Sigmoid colon (tissue), 7 donors: Measurements from ENCODE around the gene SLC9A9. TPM values are rescaled to one million over a fixed set of nuclear protein-coding genes. Genes with fewer than 3 reads are reported as not detected.
A peak's percentile ranks its signal among the peaks of the same experiment; 100 is the strongest.

Source experiments
- DNase-seq: peaks from one replicate; pipeline ENCODE4 v3.0.0-alpha.2; 2019
- H3K27ac ChIP-seq, 4 donors: fragments of 200-600 bp; sonication (generic); one replicate each; pipeline ENCODE4 v1.5.1; 2016 to 2019; ENCODE audit warnings: mild to moderate bottlenecking in 1 of 4
- H3K27me3 ChIP-seq, 3 donors: fragments of 200-600 bp; sonication (generic); one replicate each; pipeline ENCODE4 v1.5.1; 2019; ENCODE audit warnings: mild to moderate bottlenecking in 1 of 3
- H3K36me3 ChIP-seq, 4 donors: fragments of 200-600 bp; sonication (generic); one replicate each; pipeline ENCODE4 v1.5.1; 2016 to 2019
- H3K4me1 ChIP-seq, 4 donors: fragments of 200-600 bp; sonication (generic); one replicate each; pipeline ENCODE4 v1.5.1; 2017 to 2019
- H3K4me3 ChIP-seq, 4 donors: fragments of 200-600 bp; sonication (generic); one replicate each; pipeline ENCODE4 v1.5.1; 2017 to 2019; ENCODE audit warnings: mild to moderate bottlenecking in 2 of 4, moderate library complexity in 1 of 4
- H3K9me3 ChIP-seq, 4 donors: fragments of 200-600 bp in 3 of 4; sonication (generic) in 3 of 4; one replicate each; pipeline versions ENCODE4 v1.5.1 to v1.6.1; 2013 to 2019
- EP300 ChIP-seq, 4 donors: sonication (generic); formaldehyde crosslinking; IDR thresholded peaks; one replicate each; pipeline ENCODE4 v1.6.1; 2017; ENCODE audit warnings: antibody characterized with exemption in 4 of 4
- POLR2A ChIP-seq, 2 donors: fragments of 450-650 bp; IDR thresholded peaks; one replicate each; pipeline ENCODE4 v1.6.1; 2016; ENCODE audit warnings: antibody characterized with exemption in 2 of 2, mild to moderate bottlenecking in 2 of 2, moderate library complexity in 2 of 2
- POLR2AphosphoS5 ChIP-seq, 4 donors: sonication (generic); formaldehyde crosslinking; IDR thresholded peaks; one replicate each; pipeline ENCODE4 v1.6.1; 2017; ENCODE audit warnings: antibody characterized with exemption in 4 of 4
- WGBS, 2 donors: extraction: QIAGEN DNeasy Blood & Tissue Kit; methylation state at CpG; one replicate each; pipeline ENCODE4 v1.1.7; 2013; 5-methylcytosine and 5-hydroxymethylcytosine counted together
- intact Hi-C: fragments of 100-400 bp; cut with DNase I; formaldehyde crosslinking; loops from one replicate; pipeline ENCODE4 v1.15.1; 2023
- polyA plus RNA-seq, 3 donors: library from polyadenylated mRNA; stranded (reverse); fragments of 200-250 nt; gene quantifications; one replicate each; pipeline ENCODE4 v1.2.3, GENCODE V29; 2013
- total RNA-seq, 4 donors: library from RNA; depleted of rRNA; stranded (reverse); fragments of >200 nt; gene quantifications; one replicate each; pipeline ENCODE4 v1.1.0, GENCODE V29; 2016
- TF ChIP-seq, protein P1 (sequence below), 4 experiments: fragments of 450-650 bp in 3 of 4; fragments of 200-600 bp in 1 of 4; IDR thresholded peaks; one replicate each; pipeline ENCODE4 v1.5.1; 2016 to 2019; ENCODE audit warnings: antibody characterized with exemption in 4 of 4, mild to moderate bottlenecking in 3 of 4, moderate library complexity in 2 of 4
- donor health status: healthy with polysubstance abuse.
- donor health status: Bipolar disorder and iron deficiency.
- donor health status: healthy.

Gene SLC9A9
- total RNA-seq (10 to 100 TPM; 18.9 to 29.9 (median 25.2) TPM), polyA plus RNA-seq (1 to 10 TPM; 2.4 to 7.1 (median 2.5) TPM)

DNA sequence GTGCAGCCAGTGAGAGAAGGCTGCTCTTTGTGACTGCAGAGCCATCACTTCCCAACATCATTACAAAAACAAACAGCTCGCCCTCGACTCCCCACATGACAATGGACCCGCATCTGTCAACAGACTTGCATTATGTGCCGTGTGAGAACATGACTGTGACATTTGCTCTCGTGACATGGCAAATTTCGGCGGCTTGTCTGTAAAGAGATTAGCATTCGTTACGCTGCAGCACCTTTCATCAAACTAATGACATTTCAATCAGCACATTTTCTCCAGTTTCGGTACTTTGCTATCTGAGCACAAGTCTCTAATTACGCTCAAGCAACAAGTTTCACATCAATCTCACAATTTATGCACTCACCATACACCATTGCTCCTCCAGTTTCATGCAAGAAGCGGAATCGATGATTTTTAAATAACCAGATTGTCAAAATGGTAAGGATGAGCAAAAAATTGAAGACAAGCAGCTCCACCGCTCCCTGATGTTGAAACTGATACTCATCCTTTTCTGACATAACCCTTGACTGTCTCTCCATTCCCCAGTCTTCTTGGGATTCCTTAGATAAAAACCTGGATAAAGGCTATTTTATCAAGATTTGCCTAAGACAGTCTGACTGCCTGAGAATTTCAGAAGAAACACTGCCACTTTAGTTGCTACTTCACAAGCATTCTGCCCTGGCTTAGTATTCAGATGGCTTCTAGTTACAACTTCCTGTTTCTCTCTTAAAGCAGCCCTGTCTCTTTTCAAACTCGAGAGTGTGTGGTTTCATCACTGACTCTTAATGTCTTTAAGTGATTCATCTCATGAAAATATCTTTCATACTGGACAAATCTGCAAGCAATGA is at the start of gene SLC9A9:
TSS of gene SLC9A9 (minus strand) at position 682 of the 845 bp plus-strand sequence. CDS start at position 536, 146 bp downstream.
- Histone ChIP-seq H3K9me3 (no peaks in the 10 kb centered on the region), H3K27me3 (no peaks in the 10 kb centered on the region), H3K4me3 (peak within 1 kb of the TSS; percentile 47 to 59 (median 56)), H3K36me3 (no peaks in the 10 kb centered on the region), H3K4me1 (peaks cover 0 to 38% (median 16%) of the 10 kb centered on the region in 4 donors), H3K27ac (peak within 1 kb of the TSS; percentile 48 to 69 (median 64))
- 3 to 10% methylated on average over 15 of the region's 15 CpGs for WGBS, 2 donors
- intact Hi-C loops, result loop anchor here (5.0 kb wide), 1 partner anchor 61 kb away; no protein-coding TSS in a partner anchor
- no peak for DNase-seq
- TF ChIP-seq POLR2AphosphoS5 (IDR thresholded peaks at IDR 0.05) (peak in 2 of 4 donors; percentile 53 to 62), POLR2A (IDR thresholded peaks at IDR 0.05) (no peak)

DNA sequence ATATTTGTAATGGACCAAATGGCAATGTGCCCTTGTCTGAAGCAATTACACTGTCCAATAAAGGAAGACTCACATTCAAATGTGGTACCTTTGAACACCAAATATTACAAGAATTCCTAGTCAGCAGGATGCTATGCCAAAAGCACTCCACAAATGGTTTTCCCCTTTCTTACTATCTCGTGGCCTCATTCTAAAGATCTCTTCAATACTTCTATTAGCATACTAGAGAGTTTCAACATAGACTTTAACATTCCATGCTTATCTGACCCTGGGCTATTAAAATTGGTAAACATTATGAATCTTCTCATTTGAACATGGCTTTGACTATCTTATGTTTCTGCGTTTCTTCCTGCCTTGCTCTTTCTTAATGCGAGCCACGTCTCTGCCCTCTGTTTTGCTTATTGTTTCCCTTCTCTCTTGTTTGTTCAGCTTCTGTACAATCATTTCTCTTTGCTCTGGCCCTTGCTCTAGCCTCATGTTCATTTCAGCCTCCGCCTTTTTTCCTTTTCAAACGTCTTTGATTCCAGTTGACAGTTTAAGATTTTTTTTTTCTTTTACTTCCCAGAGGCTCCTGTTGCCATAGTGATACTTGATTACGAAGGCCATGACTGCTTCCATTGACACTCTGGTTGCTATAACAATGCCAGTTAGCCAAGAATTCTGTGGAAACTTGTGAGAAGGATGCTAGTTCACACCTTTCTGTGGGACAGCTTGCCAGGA is 49.5 kb upstream of the SLC9A9 start:
- TF ChIP-seq POLR2A (IDR thresholded peaks at IDR 0.05), result no peak
- no peak for TF ChIP-seq EP300 (IDR thresholded peaks at IDR 0.05)
- no peak for TF ChIP-seq POLR2AphosphoS5 (IDR thresholded peaks at IDR 0.05)
- TF ChIP-seq, protein P1, sequence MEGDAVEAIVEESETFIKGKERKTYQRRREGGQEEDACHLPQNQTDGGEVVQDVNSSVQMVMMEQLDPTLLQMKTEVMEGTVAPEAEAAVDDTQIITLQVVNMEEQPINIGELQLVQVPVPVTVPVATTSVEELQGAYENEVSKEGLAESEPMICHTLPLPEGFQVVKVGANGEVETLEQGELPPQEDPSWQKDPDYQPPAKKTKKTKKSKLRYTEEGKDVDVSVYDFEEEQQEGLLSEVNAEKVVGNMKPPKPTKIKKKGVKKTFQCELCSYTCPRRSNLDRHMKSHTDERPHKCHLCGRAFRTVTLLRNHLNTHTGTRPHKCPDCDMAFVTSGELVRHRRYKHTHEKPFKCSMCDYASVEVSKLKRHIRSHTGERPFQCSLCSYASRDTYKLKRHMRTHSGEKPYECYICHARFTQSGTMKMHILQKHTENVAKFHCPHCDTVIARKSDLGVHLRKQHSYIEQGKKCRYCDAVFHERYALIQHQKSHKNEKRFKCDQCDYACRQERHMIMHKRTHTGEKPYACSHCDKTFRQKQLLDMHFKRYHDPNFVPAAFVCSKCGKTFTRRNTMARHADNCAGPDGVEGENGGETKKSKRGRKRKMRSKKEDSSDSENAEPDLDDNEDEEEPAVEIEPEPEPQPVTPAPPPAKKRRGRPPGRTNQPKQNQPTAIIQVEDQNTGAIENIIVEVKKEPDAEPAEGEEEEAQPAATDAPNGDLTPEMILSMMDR (IDR thresholded peaks at IDR 0.05), result no peak
- peaks cover 0 to 4% (median 2%) of the 10 kb centered on the region in 4 donors for H3K4me1 ChIP-seq
- no peaks in the 10 kb centered on the region for H3K36me3 ChIP-seq
- H3K9me3 ChIP-seq, result no peaks in the 10 kb centered on the region
- H3K4me3 ChIP-seq, result no peak overlapping the region
- no peak overlapping the region for H3K27ac ChIP-seq
- intact Hi-C loops, result no loop called here
- 14 to 54% methylated on average over 7 of the region's 7 CpGs for WGBS, 2 donors
- DNase-seq, result no peak
- H3K27me3 ChIP-seq, result no peaks in the 10 kb centered on the region

DNA sequence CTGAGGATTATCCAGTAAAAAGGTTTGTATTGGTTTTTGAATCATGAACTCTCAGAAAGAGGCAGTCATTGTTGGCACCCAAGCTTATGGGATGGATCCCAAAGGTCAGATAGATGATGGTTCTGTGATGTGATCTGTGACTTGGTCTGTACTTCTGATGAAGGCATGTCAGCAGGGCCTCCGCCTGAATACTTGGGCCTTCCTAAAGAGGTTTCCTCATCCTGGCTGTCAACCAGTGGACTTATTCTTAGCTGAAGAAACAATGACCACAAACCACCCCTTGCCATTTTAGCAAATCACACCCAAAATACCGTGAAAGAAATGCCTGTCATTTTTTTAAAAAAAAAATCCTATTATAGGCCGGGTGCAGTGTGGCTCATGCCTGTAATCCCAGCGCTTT is 48.2 kb upstream of the SLC9A9 start:
- TF ChIP-seq POLR2A (IDR thresholded peaks at IDR 0.05) (no peak), POLR2AphosphoS5 (IDR thresholded peaks at IDR 0.05) (no peak), EP300 (IDR thresholded peaks at IDR 0.05) (no peak)
- TF ChIP-seq, protein P1 (IDR thresholded peaks at IDR 0.05), result no peak
- Histone ChIP-seq H3K9me3 (no peaks in the 10 kb centered on the region), H3K36me3 (no peaks in the 10 kb centered on the region), H3K27ac (no peak overlapping the region), H3K27me3 (no peaks in the 10 kb centered on the region), H3K4me1 (peaks cover 0 to 4% (median 2%) of the 10 kb centered on the region in 4 donors), H3K4me3 (no peak overlapping the region)
- WGBS, 2 donors, result 83 to 91% methylated on average over 4 of the region's 4 CpGs
- DNase-seq, result no peak
- intact Hi-C loops, result no loop called here

DNA sequence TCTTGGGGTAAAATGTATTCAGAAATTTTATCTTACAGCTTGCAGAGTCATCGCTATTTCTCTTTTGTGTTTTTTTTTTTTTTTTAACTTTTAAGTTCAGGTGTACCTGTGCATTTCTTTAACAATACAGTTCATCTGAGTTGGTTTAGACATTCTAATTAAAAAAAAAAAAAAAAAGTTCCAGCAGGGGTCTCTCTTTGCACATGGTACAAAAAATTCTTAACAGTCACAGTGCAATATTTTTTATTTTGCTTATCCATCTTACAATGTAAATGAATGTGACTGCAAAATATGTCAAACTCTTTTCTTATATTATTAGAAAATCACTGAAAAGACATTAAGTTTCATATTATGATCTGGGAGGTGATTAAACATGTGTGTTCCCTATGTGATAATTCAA is 47.5 kb upstream of the SLC9A9 start:
- no peak for DNase-seq
- TF ChIP-seq POLR2AphosphoS5 (IDR thresholded peaks at IDR 0.05) (no peak), EP300 (IDR thresholded peaks at IDR 0.05) (no peak), POLR2A (IDR thresholded peaks at IDR 0.05) (no peak)
- TF ChIP-seq, protein P1 (IDR thresholded peaks at IDR 0.05), result no peak
- Histone ChIP-seq H3K4me3 (no peak overlapping the region), H3K4me1 (peaks cover 0 to 4% (median 2%) of the 10 kb centered on the region in 4 donors), H3K27ac (no peak overlapping the region), H3K9me3 (no peaks in the 10 kb centered on the region), H3K36me3 (no peaks in the 10 kb centered on the region), H3K27me3 (no peaks in the 10 kb centered on the region)
- intact Hi-C loops, result no loop called here
- 85 to 94% methylated on average over 1 of the region's 1 CpG for WGBS, 2 donors

DNA sequence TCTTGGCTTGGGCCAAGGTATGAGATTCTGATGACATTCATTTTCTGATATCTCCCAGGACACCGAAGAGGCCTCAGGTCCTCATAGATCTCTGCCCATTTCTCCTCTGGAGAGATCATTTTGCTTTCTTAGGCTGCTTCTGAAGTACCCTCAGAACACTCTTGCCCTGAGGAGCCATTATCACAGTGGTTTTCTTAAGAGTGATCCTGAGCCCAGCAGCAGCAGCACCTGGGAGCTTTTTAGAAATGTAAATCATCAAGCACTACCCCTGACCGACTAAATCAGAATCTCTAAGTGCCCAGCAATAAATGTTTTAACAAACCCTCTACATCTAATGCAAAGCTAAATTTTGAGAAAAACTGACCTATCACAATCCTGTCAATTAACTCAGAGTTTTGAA is 40.6 kb upstream of the SLC9A9 start:
- no peaks in the 10 kb centered on the region for H3K4me1 ChIP-seq
- intact Hi-C loops, result no loop called here
- H3K27ac ChIP-seq, result no peak overlapping the region
- H3K36me3 ChIP-seq, result no peaks in the 10 kb centered on the region
- H3K4me3 ChIP-seq, result no peak overlapping the region
- DNase-seq, result no peak
- no peaks in the 10 kb centered on the region for H3K27me3 ChIP-seq
- WGBS, 2 donors, result 80 to 86% methylated on average over 2 of the region's 2 CpGs
- H3K9me3 ChIP-seq, result no peaks in the 10 kb centered on the region
- TF ChIP-seq POLR2AphosphoS5 (IDR thresholded peaks at IDR 0.05), result no peak
- TF ChIP-seq POLR2A (IDR thresholded peaks at IDR 0.05), result no peak
- TF ChIP-seq, protein P1 (IDR thresholded peaks at IDR 0.05), result no peak
- no peak for TF ChIP-seq EP300 (IDR thresholded peaks at IDR 0.05)
